ENCODE measurements around the gene ZNF335. TPM values are rescaled to one million over a fixed set of nuclear protein-coding genes. Genes with fewer than 3 reads are reported as not detected.

Gene ZNF335
- total RNA-seq, 2 donors from 2014 or later = 28.8 to 30.1 TPM

- Histone ChIP-seq H3K9me3 (no peaks in the 10 kb centered on the region), H3K27me3 (replicated peaks; ENCODE audit: insufficient read depth) (no peaks in the 10 kb centered on the region), H3K4me3 (peak overlapping the region; percentile 81), H3K36me3 (no peaks in the 10 kb centered on the region), H3K27ac (peak overlapping the region in 1 of 2 donors; percentile 71), H3K4me1 (ENCODE audit: control insufficient read depth in 1 of 2, low read depth in 2 of 2) (peaks cover 6 to 23% of the 10 kb centered on the region in 2 donors)
- no peak for TF ChIP-seq CTCF (IDR thresholded peaks at IDR 0.05)
- DNase-seq (ENCODE audit: low spot score) (no peak), ATAC-seq (ENCODE audit: insufficient number of reproducible peaks, low FRiP score, low read depth) (no peak)
Observed at GRCh38 chr20:45912344-45912682, 59.7 kb downstream of the ZNF335 start.

GRCh38 chr20:45911486-45912343 is 60.3 kb downstream of the ZNF335 start, which contains the start of gene PLTP:
PLTP (minus strand) TSS chr20:45912155; CDS start chr20:45911452, 703 bp downstream.
- Histone ChIP-seq H3K27ac (peak within 1 kb of the TSS; percentile 55 to 71), H3K36me3 (no peaks in the 10 kb centered on the region), H3K9me3 (no peaks in the 10 kb centered on the region), H3K4me3 (peak within 1 kb of the TSS; percentile 81), H3K4me1 (ENCODE audit: control insufficient read depth in 1 of 2, low read depth in 2 of 2) (peaks cover 6 to 23% of the 10 kb centered on the region in 2 donors), H3K27me3 (replicated peaks; ENCODE audit: insufficient read depth) (no peaks in the 10 kb centered on the region)
- no peak for DNase-seq (ENCODE audit: low spot score)
- peak; percentile 2 for ATAC-seq (ENCODE audit: insufficient number of reproducible peaks, low FRiP score, low read depth)
- TF ChIP-seq CTCF (IDR thresholded peaks at IDR 0.05) = no peak

GRCh38 chr20:45910670-45911485 is 61.1 kb downstream of the ZNF335 start:
- H3K27ac ChIP-seq = peak overlapping the region; percentile 55 to 71
- no peaks in the 10 kb centered on the region for H3K9me3 ChIP-seq
- H3K36me3 ChIP-seq = no peaks in the 10 kb centered on the region
- peak overlapping the region; percentile 81 for H3K4me3 ChIP-seq
- ATAC-seq (ENCODE audit: insufficient number of reproducible peaks, low FRiP score, low read depth) (peak; percentile 95), DNase-seq (ENCODE audit: low spot score) (peak; percentile 93)
- no peaks in the 10 kb centered on the region for H3K27me3 ChIP-seq (replicated peaks; ENCODE audit: insufficient read depth)
- no peak for TF ChIP-seq CTCF (IDR thresholded peaks at IDR 0.05)
- peaks cover 6 to 23% of the 10 kb centered on the region in 2 donors for H3K4me1 ChIP-seq (ENCODE audit: control insufficient read depth in 1 of 2, low read depth in 2 of 2)

GRCh38 chr20:45909817-45910669 is 62.0 kb downstream of the ZNF335 start:
- DNase-seq (ENCODE audit: low spot score) (no peak), ATAC-seq (ENCODE audit: insufficient number of reproducible peaks, low FRiP score, low read depth) (no peak)
- TF ChIP-seq CTCF (IDR thresholded peaks at IDR 0.05) = no peak
- Histone ChIP-seq H3K4me3 (peak overlapping the region; percentile 81), H3K27me3 (replicated peaks; ENCODE audit: insufficient read depth) (no peaks in the 10 kb centered on the region), H3K4me1 (ENCODE audit: control insufficient read depth in 1 of 2, low read depth in 2 of 2) (peaks cover 6 to 23% of the 10 kb centered on the region in 2 donors), H3K27ac (peak overlapping the region in 1 of 2 donors; percentile 20), H3K9me3 (no peaks in the 10 kb centered on the region), H3K36me3 (no peaks in the 10 kb centered on the region)

All from thoracic aorta (tissue), 2 donors.